ENCODE data around the gene ZNF605.

- TF ChIP-seq POLR2A (IDR thresholded peaks at IDR 0.05; ENCODE audit: extremely low read depth, insufficient read length) (no peak), MYC (IDR thresholded peaks at IDR 0.05; ENCODE audit: low read depth, low read length) (no peak)
- TF ChIP-seq, protein P1, sequence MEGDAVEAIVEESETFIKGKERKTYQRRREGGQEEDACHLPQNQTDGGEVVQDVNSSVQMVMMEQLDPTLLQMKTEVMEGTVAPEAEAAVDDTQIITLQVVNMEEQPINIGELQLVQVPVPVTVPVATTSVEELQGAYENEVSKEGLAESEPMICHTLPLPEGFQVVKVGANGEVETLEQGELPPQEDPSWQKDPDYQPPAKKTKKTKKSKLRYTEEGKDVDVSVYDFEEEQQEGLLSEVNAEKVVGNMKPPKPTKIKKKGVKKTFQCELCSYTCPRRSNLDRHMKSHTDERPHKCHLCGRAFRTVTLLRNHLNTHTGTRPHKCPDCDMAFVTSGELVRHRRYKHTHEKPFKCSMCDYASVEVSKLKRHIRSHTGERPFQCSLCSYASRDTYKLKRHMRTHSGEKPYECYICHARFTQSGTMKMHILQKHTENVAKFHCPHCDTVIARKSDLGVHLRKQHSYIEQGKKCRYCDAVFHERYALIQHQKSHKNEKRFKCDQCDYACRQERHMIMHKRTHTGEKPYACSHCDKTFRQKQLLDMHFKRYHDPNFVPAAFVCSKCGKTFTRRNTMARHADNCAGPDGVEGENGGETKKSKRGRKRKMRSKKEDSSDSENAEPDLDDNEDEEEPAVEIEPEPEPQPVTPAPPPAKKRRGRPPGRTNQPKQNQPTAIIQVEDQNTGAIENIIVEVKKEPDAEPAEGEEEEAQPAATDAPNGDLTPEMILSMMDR (IDR thresholded peaks at IDR 0.05; ENCODE audit: low read depth, low read length), result no peak
- TF ChIP-seq, protein P2, sequence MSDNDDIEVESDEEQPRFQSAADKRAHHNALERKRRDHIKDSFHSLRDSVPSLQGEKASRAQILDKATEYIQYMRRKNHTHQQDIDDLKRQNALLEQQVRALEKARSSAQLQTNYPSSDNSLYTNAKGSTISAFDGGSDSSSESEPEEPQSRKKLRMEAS (IDR thresholded peaks at IDR 0.05; ENCODE audit: low read depth, low read length), result no peak
These were observed 13.5 kb downstream of the ZNF605 start for GRCh38 chr12:132942611-132943010.
